Mesenchymal stem cell (in vitro differentiated cells and primary cell): ENCODE data around the gene CDH2.
"Not testable (repeated sequence)": the region's sequence is repeated elsewhere in the genome, so short reads cannot be mapped to it uniquely, and the experiment has no call there.

Experiments
- DNase-seq: peaks from one replicate; pipeline ENCODE4 v3.0.0-alpha.2; 2013
- H2AFZ ChIP-seq: one replicate; pipeline ENCODE4 v1.6.1; 2013; ENCODE audit warnings: low read depth, mild to moderate bottlenecking, control low read depth, inconsistent platforms, low read length, moderate library complexity
- H2AK5ac ChIP-seq: 2 replicates; pipeline ENCODE4 v1.6.1; 2013; ENCODE audit warnings: low read length, moderate library complexity, mild to moderate bottlenecking, inconsistent platforms; ENCODE audit not compliant: severe bottlenecking
- H2BK120ac ChIP-seq: one replicate; pipeline ENCODE4 v1.6.1; 2013; ENCODE audit warnings: low read depth, mild to moderate bottlenecking, inconsistent platforms, low read length, moderate library complexity
- H2BK12ac ChIP-seq, 2 experiments: one replicate each; pipeline ENCODE4 v1.6.1; 2013; ENCODE audit warnings: inconsistent platforms in 2 of 2, low read length in 2 of 2, mild to moderate bottlenecking in 2 of 2, moderate library complexity in 2 of 2, control low read depth in 1 of 2
- H2BK15ac ChIP-seq: one replicate; pipeline ENCODE4 v1.6.1; 2013; ENCODE audit warnings: mild to moderate bottlenecking, low read depth, inconsistent platforms; ENCODE audit not compliant: poor library complexity, severe bottlenecking
- H2BK5ac ChIP-seq: 2 replicates; pipeline ENCODE4 v1.6.1; 2013; ENCODE audit warnings: low read depth, mild to moderate bottlenecking, low read length, control low read depth, inconsistent platforms; ENCODE audit not compliant: poor library complexity, severe bottlenecking
- H3K14ac ChIP-seq, 2 experiments: one replicate each; pipeline ENCODE4 v1.6.1; 2013; ENCODE audit warnings: inconsistent platforms in 2 of 2, low read length in 2 of 2, control low read depth in 1 of 2, mild to moderate bottlenecking in 1 of 2, moderate library complexity in 1 of 2
- H3K18ac ChIP-seq, 2 experiments: one replicate each; pipeline ENCODE4 v1.6.1; 2013; ENCODE audit warnings: inconsistent platforms in 2 of 2, low read length in 2 of 2, control low read depth in 1 of 2, low read depth in 1 of 2, mild to moderate bottlenecking in 1 of 2
- H3K23ac ChIP-seq, 2 experiments: one replicate each; pipeline ENCODE4 v1.6.1; 2013; ENCODE audit warnings: inconsistent platforms in 2 of 2, low read length in 2 of 2, mild to moderate bottlenecking in 2 of 2, moderate library complexity in 2 of 2, control low read depth in 1 of 2
- H3K27ac ChIP-seq: 2 replicates; pipeline ENCODE4 v1.5.1; 2013; ENCODE audit warnings: mild to moderate bottlenecking, moderate library complexity, low read length, control low read depth, inconsistent platforms; ENCODE audit not compliant: poor library complexity, severe bottlenecking
- H3K27me3 ChIP-seq, 2 experiments: 2 replicates each; pipeline versions ENCODE4 v1.6.1 to v1.7.0; 2013; ENCODE audit warnings: low read length in 2 of 2, mild to moderate bottlenecking in 2 of 2, moderate library complexity in 2 of 2, control low read depth in 1 of 2, inconsistent platforms in 1 of 2; ENCODE audit not compliant: control insufficient read depth in 1 of 2, insufficient read depth in 1 of 2
- H3K36me3 ChIP-seq, 2 experiments: 2 replicates each; pipeline versions ENCODE4 v1.6.1 to v1.7.0; 2013; ENCODE audit warnings: low read length in 2 of 2, control low read depth in 1 of 2, inconsistent platforms in 1 of 2, low read depth in 1 of 2, mild to moderate bottlenecking in 1 of 2; ENCODE audit not compliant: insufficient read depth in 2 of 2, control insufficient read depth in 1 of 2
- H3K4ac ChIP-seq, 2 experiments: one replicate each; pipeline ENCODE4 v1.6.1; 2013; ENCODE audit warnings: inconsistent platforms in 2 of 2, low read length in 2 of 2, mild to moderate bottlenecking in 2 of 2, moderate library complexity in 2 of 2, control low read depth in 1 of 2, low read depth in 1 of 2
- H3K4me1 ChIP-seq: 2 replicates; pipeline ENCODE4 v1.6.1; 2013; ENCODE audit warnings: low read depth, low read length, control low read depth; ENCODE audit not compliant: control insufficient read depth, insufficient read depth
- H3K4me2 ChIP-seq: 2 replicates; pipeline ENCODE4 v1.6.1; 2013; ENCODE audit warnings: low read length, mild to moderate bottlenecking, inconsistent platforms; ENCODE audit not compliant: poor library complexity, severe bottlenecking
- H3K4me3 ChIP-seq, 2 experiments: 2 replicates each; pipeline versions ENCODE4 v1.5.1 to v1.7.0; 2013; ENCODE audit warnings: low read length in 2 of 2, mild to moderate bottlenecking in 2 of 2, control low read depth in 1 of 2, low read depth in 1 of 2; ENCODE audit not compliant: insufficient read depth in 1 of 2
- H3K79me1 ChIP-seq: replicated peaks from 2 replicates; pipeline ENCODE4 v1.6.1; 2013; ENCODE audit warnings: mild to moderate bottlenecking, control low read depth, low read length, inconsistent platforms; ENCODE audit not compliant: poor library complexity, severe bottlenecking
- H3K9ac ChIP-seq: 2 replicates; pipeline ENCODE4 v1.7.0; 2013; ENCODE audit warnings: mild to moderate bottlenecking, low read length, moderate library complexity
- H3K9me3 ChIP-seq: 2 replicates; pipeline ENCODE4 v1.7.0; 2013; ENCODE audit warnings: mild to moderate bottlenecking, low read length; ENCODE audit not compliant: control insufficient read depth
- H4K8ac ChIP-seq: one replicate; pipeline ENCODE4 v1.6.1; 2013; ENCODE audit warnings: inconsistent platforms, mild to moderate bottlenecking, low read length, moderate library complexity
- H4K91ac ChIP-seq: one replicate; pipeline ENCODE4 v1.6.1; 2013; ENCODE audit warnings: mild to moderate bottlenecking, low read length, inconsistent platforms
- WGBS: methylation state at CpG from one replicate; pipeline ENCODE4 v1.1.7; 2013; ENCODE audit warnings: mixed read lengths; 5-methylcytosine and 5-hydroxymethylcytosine counted together

Gene CDH2

DNA sequence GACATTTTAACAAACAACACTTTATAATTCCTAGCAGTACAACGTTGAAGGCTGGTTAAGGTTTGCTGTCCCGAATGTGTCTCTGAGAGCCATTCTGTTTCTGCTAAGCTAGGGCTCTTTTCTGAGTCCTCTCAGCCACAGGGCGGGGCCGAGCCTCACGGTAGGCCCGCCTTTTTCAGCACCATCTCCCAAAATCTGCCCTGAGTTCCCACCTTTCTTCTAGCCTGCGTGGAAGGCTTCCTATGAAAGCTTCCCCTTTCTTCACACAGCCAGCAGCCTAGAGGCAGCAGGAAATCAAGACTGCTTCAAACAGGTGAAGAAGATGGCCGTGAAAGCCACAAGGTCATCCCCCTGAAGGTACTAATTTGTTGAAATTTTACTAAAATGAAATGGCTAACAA is 255.5 kb downstream of the CDH2 start:
- H3K18ac ChIP-seq = peak overlapping the region; percentile 4 to 52
- WGBS = 64% methylated on average over 8 of the region's 8 CpGs
- H3K23ac ChIP-seq = no peak overlapping the region
- H3K4me3 ChIP-seq = no peak overlapping the region
- peak overlapping the region; percentile 96 for H3K27ac ChIP-seq
- H2AK5ac ChIP-seq = peak overlapping the region; percentile 93
- H4K8ac ChIP-seq = peak overlapping the region; percentile 77
- peaks cover 3% of the 10 kb centered on the region for H3K4me1 ChIP-seq
- H3K4ac ChIP-seq = peak overlapping the region in 1 of 2 experiments; percentile 57
- H4K91ac ChIP-seq = no peak overlapping the region
- H3K79me1 ChIP-seq = no peaks in the 10 kb centered on the region
- H3K9ac ChIP-seq = no peak overlapping the region
- H3K27me3 ChIP-seq = no peaks in the 10 kb centered on the region
- H3K36me3 ChIP-seq = no peaks in the 10 kb centered on the region
- peak overlapping the region; percentile 63 for H3K4me2 ChIP-seq
- H2BK12ac ChIP-seq = peak overlapping the region; percentile 12 to 66
- peak overlapping the region; percentile 88 for H2BK5ac ChIP-seq
- no peaks in the 10 kb centered on the region for H3K9me3 ChIP-seq
- peak; percentile 3 for DNase-seq
- peak overlapping the region; percentile 49 for H2BK120ac ChIP-seq
- H2BK15ac ChIP-seq = no peak overlapping the region
- H3K14ac ChIP-seq = no peak overlapping the region
- no peak overlapping the region for H2AFZ ChIP-seq

DNA sequence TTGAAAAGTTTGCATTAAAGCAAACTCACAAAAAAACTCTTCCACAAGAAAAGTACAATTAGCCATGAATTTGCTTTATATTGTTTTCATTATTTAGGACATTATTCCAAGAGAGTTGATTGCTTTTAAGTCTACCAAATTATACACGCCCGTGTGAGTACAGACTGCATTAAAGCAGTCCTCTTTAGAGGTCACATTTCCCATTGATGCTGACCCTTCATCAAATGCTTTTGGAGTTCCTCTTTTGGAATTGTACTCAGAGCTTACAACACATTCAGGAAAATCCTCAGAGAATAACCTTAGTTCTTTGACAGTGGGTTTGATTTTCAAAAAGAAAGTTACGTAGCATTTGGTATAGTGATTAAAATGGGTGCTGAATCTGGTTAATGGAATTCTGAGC is 256.1 kb downstream of the CDH2 start:
- no peak overlapping the region for H3K4me2 ChIP-seq
- H2AFZ ChIP-seq = no peak overlapping the region
- H3K27me3 ChIP-seq = no peaks in the 10 kb centered on the region
- no peak overlapping the region for H3K23ac ChIP-seq
- H3K4ac ChIP-seq = no peak overlapping the region
- H4K8ac ChIP-seq = no peak overlapping the region
- H3K4me3 ChIP-seq = no peak overlapping the region
- DNase-seq = no peak
- no peaks in the 10 kb centered on the region for H3K9me3 ChIP-seq
- H2BK12ac ChIP-seq = no peak overlapping the region
- H2BK5ac ChIP-seq = no peak overlapping the region
- peaks cover 3% of the 10 kb centered on the region for H3K4me1 ChIP-seq
- no peak overlapping the region for H3K9ac ChIP-seq
- no peaks in the 10 kb centered on the region for H3K36me3 ChIP-seq
- no peak overlapping the region for H3K27ac ChIP-seq
- no peak overlapping the region for H2AK5ac ChIP-seq
- 98% methylated on average over 3 of the region's 3 CpGs for WGBS
- H4K91ac ChIP-seq = no peak overlapping the region
- H3K14ac ChIP-seq = no peak overlapping the region
- H2BK120ac ChIP-seq = no peak overlapping the region
- no peak overlapping the region for H2BK15ac ChIP-seq
- H3K79me1 ChIP-seq = no peaks in the 10 kb centered on the region
- no peak overlapping the region for H3K18ac ChIP-seq

DNA sequence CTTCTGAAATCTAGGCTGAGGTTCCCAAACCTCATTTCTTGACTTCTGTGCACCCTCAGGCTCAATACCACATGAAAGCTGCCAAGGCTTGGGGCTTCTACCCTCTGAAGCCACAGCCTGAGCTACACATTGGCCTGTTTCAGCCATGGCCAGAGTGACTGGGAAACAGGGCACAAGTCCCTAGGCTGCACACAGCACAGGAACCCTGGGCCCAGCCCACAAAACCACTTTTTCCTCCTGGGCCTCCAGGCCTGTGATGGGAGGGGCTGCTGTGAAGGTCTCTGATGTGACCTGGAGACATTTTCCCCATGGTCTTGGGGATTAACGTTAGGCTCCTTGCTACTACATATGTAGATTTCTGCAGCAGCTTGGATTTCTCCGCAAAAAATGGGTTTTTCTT is 270.7 kb downstream of the CDH2 start:
- H2AFZ ChIP-seq, H3K23ac ChIP-seq, H2BK12ac ChIP-seq, H3K4ac ChIP-seq, H2BK15ac ChIP-seq, H3K4me3 ChIP-seq, H2BK5ac ChIP-seq, H3K36me3 ChIP-seq, H3K4me2 ChIP-seq, H2AK5ac ChIP-seq, H3K9ac ChIP-seq, H3K27me3 ChIP-seq, H4K8ac ChIP-seq, H3K27ac ChIP-seq, H3K14ac ChIP-seq, H3K18ac ChIP-seq, H2BK120ac ChIP-seq, H3K79me1 ChIP-seq, H4K91ac ChIP-seq, DNase-seq, H3K4me1 ChIP-seq: not testable (repeated sequence)
- peaks cover 41% of the 10 kb centered on the region for H3K9me3 ChIP-seq
- WGBS = 95% methylated on average over 2 of the region's 2 CpGs

DNA sequence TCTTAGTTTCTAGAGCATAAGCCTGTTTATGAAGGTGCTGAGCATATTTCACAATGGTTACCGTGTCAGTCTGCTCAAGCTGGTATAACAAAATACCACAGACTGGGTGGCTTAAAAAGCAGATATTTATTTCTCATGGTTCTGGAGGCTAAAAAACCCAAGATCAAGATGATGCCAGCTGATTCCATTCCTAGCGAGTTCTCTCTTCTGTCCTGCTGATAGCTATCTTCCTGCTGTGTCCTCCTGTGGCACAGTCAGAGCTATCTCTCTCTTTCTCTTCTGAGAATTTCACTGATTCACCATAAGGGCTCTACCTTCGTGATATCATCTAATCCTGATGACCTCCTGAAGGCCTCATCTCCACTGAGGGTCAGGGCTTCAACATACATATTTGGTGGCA is 273.0 kb downstream of the CDH2 start:
- H4K8ac ChIP-seq = no peak overlapping the region
- H2BK5ac ChIP-seq = no peak overlapping the region
- H3K4me2 ChIP-seq = no peak overlapping the region
- no peak overlapping the region for H4K91ac ChIP-seq
- no peaks in the 10 kb centered on the region for H3K27me3 ChIP-seq
- no peak overlapping the region for H2BK15ac ChIP-seq
- peaks cover 19% of the 10 kb centered on the region for H3K9me3 ChIP-seq
- no peak overlapping the region for H3K23ac ChIP-seq
- no peak overlapping the region for H2BK12ac ChIP-seq
- H3K9ac ChIP-seq = no peak overlapping the region
- H3K4ac ChIP-seq = no peak overlapping the region
- 68% methylated on average over 3 of the region's 3 CpGs for WGBS
- no peaks in the 10 kb centered on the region for H3K4me1 ChIP-seq
- no peak overlapping the region for H2AFZ ChIP-seq
- no peak overlapping the region for H3K18ac ChIP-seq
- H2AK5ac ChIP-seq = no peak overlapping the region
- no peaks in the 10 kb centered on the region for H3K79me1 ChIP-seq
- no peak for DNase-seq
- no peak overlapping the region for H3K4me3 ChIP-seq
- no peak overlapping the region for H3K27ac ChIP-seq
- no peaks in the 10 kb centered on the region for H3K36me3 ChIP-seq
- H3K14ac ChIP-seq = no peak overlapping the region
- no peak overlapping the region for H2BK120ac ChIP-seq
